ENCODE measurements around the gene PSMB5.

The PSMB5 gene

DNA sequence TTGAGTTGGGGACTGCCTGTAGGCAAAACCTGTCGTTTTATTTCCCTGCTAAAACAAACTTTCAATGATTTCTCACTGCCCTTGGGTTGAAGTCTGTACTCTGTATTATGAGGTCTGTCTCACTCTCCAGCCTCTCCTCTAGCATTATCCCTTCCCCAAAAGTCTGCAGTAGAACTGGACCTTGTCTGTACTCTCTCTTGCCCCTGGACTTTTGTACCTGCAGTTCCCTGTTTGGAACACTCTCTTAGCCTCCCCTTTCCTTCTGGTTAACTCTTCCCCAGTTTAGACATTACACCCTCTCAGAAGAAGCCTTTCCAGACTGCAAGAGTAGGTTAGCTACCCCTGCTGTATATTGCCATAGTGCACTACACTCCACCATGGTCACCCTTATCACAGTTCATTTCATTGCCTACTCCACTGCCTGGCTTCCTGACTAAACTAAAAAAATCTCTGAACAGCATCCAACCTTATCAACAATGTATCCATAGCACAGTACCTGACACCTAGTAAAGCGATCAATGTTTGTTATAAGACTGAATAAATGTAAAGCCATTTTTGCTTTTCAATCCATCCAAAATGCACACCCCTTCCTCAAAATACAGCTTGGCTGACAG, 48.7 kb downstream of the PSMB5 start:
- DNase-seq = no peak

DNA sequence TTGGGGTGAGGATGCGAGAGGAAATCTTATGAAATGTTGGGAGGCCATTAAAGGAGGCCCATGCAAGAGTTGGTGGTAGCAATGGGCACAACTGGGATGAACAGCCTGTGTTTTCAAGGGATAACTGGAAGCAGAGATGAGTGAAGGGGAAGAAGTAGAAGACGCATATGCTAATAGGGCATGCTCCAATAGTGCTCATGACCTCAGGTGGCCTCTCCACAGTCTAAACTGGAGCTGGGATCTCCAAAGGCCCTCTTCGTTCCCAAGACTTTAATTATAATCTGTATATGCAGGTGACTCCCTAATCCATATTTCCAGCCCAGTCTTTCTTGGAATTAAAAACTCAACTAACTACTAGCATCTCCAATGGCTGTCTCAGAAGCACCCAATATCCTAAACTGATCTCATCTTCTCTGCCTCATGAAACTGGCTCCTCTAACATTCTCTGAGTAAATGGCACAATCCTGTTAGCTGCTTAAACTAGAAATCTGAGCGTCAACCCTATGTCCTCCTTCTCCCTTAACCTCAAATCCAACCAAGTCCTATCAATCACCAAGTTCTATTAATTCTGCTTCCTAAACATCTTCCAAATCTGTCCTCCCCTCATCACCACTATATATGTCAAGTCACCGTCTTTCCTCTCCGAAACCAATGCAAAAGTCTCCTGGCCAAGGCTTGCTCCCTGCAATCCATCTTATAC, 49.6 kb downstream of the PSMB5 start:
- DNase-seq = no peak

DNA sequence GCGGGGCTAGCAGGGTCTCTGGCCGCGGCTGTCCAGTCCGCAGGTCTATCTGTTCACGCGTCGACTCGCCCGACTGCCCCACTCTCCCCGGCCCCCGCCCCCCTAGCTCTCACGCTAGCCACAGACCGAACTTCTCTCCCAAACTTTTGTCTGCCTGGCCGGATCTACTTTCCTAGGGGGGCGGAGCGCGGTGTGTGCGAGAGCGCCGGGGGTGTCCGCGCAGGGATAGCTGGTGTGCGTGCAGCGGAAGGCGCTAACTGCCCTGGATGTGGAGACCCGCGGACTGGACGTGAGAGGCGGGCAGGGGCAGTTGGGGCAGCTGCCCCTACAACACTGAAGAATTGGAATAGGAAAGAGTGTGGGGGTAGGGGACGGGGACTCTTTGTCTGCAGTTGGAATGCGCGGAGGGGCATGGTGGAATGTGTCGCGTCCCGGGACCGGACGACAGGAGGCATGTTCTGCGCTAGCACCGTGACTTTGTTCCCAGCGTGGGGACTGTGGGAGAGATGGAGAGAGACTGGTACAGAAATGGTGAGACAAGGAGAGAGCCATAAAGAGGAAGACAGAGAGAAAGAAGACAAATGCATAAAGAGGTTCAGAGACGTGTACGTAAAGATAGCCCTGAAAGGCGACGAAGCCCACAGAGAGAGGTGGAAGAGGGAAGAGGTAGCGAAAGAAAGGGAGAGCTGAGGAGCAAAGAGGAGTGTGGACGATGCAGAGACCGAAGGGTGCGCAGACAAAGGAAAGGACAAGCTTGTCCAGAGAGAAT, 52.0 kb downstream of the PSMB5 start, which contains the start of gene AJUBA:
Gene AJUBA (minus strand): TSS at position 75 of the 769 bp plus-strand sequence. CDS start 285 bp downstream, outside the sequence.
- DNase-seq = no peak

DNA sequence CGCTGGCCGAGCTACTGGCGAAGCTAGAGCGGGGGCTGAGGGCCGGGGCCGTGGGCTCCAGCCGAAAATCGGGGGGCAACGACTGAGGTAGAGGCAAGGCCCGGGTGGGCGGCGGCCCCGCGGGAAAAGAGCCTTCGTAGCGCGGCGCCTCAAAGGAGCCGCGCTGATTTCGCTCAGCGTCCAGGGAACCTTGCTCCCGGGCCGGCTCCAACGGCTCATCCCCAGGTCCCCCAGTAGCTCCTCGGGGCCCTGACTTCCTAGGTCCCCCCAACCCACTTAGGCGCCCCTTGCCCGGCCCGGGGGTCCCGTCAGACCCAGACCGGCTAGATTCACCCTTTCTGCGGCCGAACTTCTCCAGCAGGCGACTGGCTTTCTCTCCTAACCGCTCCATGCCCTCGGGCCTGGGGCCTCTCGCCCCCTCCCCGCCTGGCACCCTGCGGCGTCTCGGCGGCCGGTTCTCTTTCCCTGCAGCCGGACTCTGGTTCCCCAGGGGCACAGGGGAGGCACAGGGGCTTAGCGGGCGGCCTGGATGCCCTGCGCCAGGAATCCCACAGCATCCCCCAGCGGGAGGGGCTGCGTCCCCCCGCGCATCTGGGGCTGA, 52.7 kb downstream of the PSMB5 start:
- no peak for DNase-seq

DNA sequence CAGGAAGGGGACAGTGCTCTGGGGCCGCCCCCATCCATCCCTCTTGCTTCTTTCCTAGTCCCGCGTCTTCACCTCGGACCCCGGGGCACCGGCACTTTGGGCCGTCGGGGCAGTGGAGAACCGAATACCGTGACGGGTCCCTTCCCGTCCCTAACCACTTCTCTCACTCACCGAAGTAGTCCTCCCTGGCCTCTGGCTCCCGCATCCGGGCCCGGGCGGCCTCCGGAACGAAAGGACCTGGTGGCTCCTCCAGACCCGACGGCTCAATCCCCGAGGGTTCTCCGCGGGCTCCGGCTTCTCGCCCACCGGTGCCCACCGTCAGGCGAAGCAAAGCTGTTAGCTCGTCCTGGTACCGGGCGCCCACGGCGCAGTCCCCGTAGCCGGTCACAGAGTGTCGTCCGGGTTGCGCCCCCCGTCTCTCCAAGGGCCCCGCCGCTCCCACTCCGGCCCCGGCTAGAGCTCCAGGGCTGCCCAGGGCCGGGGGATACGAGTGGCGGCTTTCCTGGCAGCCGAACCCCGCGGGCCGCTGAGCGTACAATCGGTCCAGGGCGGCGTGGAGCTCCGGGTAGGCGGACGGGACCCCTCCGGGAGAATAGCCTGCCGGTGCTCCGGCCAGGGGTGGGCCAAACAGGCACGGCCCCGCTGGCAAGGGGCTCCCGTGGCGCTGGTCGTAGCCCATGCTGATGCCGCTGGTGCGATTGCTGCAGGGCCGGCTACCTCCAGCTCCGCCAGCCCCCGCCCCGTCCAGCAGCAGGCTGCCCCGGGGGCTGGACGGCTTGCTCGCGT, 53.4 kb downstream of the PSMB5 start:
- DNase-seq = no peak

DNA sequence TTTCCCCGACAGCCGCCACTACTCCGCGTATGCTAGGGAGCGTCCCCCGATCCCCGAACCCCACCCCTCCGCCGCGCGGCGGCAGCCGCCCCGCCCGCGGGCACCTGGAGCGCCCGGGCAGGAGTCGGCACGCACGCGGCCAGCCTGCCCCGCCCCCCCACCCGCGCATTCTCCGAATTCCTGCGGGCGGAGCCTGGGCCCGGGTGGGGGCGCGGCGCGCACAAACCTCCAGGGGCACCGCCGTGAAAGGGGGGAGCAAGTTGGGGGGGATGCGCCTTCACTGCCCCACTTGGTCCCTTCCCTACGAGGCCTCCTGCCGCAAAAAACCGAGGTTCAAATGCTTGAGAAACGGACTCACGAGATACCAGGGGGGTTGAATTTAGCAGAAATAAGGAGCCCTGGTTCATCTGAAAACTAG, 54.0 kb downstream of the PSMB5 start:
- DNase-seq = no peak

DNA sequence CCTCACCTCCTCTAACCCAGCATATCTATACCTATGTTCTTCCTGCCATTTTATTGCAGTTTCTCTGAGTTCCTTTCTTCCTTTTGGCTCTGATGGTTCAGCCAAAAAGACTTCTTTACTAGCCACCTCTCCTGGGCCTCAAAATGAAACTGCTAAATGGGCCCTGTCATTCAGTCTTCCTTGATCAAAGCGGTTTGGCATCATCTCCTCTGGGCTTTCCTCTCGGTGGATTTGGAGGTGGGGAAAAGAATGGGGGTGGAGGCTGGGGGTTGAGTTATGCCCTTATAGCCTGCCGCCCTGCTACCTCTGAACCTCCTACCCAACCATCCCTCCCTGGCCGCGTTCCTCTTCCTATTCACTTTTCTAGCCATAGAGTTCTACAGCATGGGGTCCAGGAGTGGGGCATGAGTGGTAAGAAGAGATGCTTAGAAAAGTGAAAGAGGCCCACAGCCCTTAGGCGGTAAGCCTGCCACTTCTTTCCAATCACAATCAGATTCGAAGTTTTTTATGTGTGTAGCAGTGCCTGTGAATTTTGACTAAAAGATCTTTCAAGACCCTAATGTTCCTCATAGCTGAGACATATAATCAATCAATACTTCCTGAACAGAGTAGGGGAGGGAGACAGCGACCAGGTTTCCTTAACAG, 54.8 kb downstream of the PSMB5 start:
- DNase-seq = no peak

DNA sequence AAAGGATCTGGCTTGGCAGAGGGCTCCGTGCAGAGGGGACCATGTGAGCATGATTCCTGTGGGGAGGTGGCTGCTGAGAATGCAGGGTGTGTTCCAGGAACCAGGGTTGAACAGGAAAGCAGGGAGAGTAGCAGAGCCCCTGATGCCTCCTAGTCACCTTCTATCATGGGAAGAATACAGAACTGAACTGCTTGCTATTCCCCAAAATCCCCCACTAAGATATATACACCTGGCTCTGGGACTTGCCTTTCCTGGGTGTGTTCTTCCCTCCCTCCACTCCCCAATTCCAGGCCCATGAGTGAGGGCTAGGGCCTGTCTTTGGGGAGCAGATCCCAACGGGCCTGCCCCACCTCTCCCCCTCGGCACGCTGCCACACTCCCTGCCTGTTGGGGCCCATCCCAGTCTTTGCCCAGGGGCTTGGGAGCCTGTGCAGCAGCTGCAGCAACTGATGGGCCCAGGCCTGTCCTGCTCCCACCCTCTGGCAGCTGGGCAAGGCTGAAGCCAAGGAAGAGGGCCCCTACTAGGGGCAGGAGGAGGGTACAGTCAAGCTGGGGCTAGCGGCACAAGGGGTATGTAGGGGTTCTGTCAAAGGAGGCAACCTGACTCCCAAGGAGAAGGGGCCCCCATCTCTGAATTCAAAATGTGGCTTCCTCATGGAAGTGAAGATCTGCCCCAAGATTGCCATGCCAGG, 55.6 kb downstream of the PSMB5 start:
- DNase-seq = no peak

DNA sequence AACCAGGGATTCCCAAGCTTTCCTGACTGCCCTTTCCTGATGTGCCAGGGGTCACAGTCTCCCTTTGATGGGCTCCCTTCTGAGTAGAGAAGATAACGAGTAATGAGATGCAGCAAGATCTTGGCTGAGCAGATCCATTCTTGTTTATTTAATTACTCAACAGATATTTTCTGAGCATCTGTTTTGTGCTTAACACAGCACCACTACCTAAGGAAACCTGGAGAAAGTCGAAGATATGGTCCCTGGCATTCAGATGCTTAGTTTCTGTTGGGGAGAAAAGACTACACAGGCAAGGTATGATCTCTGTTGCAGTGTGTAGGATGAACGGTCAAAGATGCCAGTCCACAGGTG, 56.2 kb downstream of the PSMB5 start:
- DNase-seq = no peak

DNA sequence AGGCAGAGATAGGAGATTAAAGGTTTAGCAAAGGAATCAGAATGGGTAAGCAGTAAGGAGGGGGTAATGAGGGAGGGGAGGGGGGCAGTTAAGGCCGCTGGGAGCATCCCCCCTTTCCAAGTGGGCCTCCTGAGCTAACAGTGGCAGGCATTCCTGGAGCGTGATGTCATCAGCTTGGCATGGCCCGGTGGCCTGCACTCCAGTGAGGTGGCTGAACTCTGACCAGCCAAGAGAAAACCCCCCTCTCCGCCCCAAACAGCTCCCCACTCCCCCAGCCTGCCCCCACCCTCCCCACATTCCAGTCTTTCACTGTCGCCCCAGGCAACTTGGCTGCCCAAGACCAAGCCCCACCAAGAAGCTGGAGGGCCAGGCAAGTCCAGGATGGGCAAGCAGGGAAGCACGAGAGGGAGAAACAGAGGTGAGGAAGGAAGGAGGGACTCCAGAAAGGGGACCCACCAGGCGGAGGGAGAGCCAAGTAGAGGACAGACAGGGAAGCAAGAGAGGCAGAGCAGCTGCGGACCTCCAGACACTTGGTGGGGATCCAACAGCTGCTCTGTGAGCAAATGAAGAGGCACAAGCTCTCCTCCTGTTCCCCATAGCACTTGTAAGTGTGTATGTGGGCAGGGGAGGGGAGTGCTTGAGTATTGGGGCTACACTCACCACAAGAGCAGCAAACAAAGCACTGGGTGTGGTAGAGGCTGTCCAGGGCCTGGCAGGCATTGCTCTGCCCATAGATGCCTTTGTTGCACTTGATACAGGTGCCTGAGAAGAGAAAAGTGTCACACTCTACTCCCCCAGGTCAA, 56.8 kb downstream of the PSMB5 start:
- no peak for DNase-seq

DNA sequence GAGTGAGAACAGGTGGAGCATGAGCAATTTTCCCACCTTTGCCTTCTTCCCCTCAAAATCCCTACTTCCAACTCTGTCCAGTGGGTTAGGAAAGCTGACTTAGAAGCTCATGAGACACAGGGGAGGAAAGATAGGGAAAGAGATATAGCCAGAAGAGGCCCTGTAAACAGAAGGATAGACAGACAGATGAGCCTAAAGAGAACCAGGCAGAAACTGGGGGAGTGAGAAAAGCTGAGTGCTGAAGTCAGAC, 57.3 kb downstream of the PSMB5 start:
- no peak for DNase-seq

DNA sequence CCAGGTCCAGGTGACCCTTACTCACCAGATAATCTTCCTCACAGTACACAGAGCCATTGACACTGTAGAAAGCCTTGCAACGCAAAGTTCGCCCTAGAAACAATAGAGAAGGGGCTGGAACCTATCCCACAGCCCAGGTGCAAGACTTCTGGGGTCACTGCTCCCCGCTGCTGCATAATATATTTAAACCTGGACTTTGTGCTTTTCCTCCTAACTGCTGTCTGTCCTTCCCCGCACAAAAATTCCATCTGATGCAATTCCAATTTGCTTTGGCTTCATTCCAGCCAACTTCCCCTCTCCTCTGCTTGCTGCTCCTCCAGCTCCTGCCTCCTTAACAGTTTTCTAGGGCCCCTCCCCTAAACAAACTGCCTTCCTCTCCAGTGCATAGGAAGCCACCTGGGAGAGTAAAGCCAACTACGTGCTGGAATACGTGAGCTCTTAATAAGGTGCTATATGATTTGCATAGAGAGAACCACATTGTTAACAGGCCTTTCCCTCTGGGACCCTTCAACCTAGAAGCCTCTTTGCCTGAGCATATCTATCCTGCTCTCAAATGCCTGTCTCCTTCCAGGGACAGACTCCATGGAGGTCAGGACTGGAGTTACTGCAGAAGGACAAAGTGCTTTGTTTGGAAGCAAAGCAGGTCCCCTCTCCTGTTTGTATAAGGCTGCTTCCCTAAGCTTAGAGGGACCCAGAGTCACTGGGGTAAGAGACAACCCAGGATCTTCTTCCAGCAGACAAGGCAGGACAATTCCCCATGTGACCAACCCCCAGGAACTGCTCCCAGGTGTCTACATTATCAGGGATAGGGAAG, 57.9 kb downstream of the PSMB5 start:
- peak; percentile 32 for DNase-seq
